CD14-positive monocyte (primary cell): ENCODE measurements around the gene TMEM198. TPM values are rescaled to one million over a fixed set of nuclear protein-coding genes. Genes with fewer than 3 reads are reported as not detected.

Experiments
- DNase-seq, 3 donors: peaks; one replicate each; pipeline ENCODE4 v3.0.0-alpha.2; 2011 to 2022
- H2AFZ ChIP-seq: 2 replicates; pipeline ENCODE4 v1.6.0; 2012; ENCODE audit warnings: mild to moderate bottlenecking, low read depth, low read length, inconsistent platforms; ENCODE audit not compliant: insufficient read depth, poor library complexity, severe bottlenecking
- H3K27ac ChIP-seq, 2 donors: 1 replicate in 1 of 2; 2 replicates in 1 of 2; pipeline ENCODE4 v1.5.1; 2012 to 2013; ENCODE audit warnings: low read length in 2 of 2, control low read depth in 1 of 2, inconsistent platforms in 1 of 2, low read depth in 1 of 2, mild to moderate bottlenecking in 1 of 2
- H3K27me3 ChIP-seq, 2 donors: one replicate each; pipeline versions ENCODE4 v1.6.0 to v1.6.1; 2011 to 2013; ENCODE audit warnings: low read length in 2 of 2; ENCODE audit not compliant: control insufficient read depth in 2 of 2, insufficient read depth in 2 of 2
- H3K36me3 ChIP-seq, 2 donors: replicated peaks in 1 of 2; 1 replicate in 1 of 2; 2 replicates in 1 of 2; pipeline versions ENCODE4 v1.5.1 to v1.6.1; 2012 to 2013; ENCODE audit warnings: low read length in 2 of 2, control low read depth in 1 of 2, inconsistent platforms in 1 of 2, mild to moderate bottlenecking in 1 of 2; ENCODE audit not compliant: insufficient read depth in 2 of 2, control insufficient read depth in 1 of 2
- H3K4me1 ChIP-seq, 2 donors: 1 replicate in 1 of 2; 2 replicates in 1 of 2; pipeline versions ENCODE4 v1.5.1 to v1.6.1; 2012 to 2013; ENCODE audit warnings: low read length in 2 of 2, control low read depth in 1 of 2, inconsistent platforms in 1 of 2, mild to moderate bottlenecking in 1 of 2, moderate library complexity in 1 of 2; ENCODE audit not compliant: insufficient read depth in 2 of 2, control insufficient read depth in 1 of 2
- H3K4me2 ChIP-seq: replicated peaks from 2 replicates; pipeline ENCODE3; 2012; ENCODE audit warnings: low read length, moderate library complexity, mild to moderate bottlenecking; ENCODE audit not compliant: poor library complexity, severe bottlenecking; ENCODE audit errors: extremely low read depth
- H3K4me3 ChIP-seq, 3 experiments: fragments of 200-600 bp in 1 of 3; sonication (generic) in 1 of 3; replicated peaks in 1 of 3; 1 replicate in 2 of 3; 2 replicates in 1 of 3; pipeline ENCODE4 v1.5.1; 2011 to 2013; ENCODE audit warnings: low read length in 3 of 3, mild to moderate bottlenecking in 3 of 3, control low read depth in 2 of 3, low read depth in 2 of 3, inconsistent platforms in 1 of 3, moderate library complexity in 1 of 3
- H3K79me2 ChIP-seq: 2 replicates; pipeline ENCODE4 v1.6.0; 2012; ENCODE audit warnings: mild to moderate bottlenecking, control low read depth, inconsistent platforms, low read length, moderate library complexity; ENCODE audit not compliant: insufficient read depth
- H3K9ac ChIP-seq: 2 replicates; pipeline ENCODE4 v1.6.0; 2017; ENCODE audit warnings: low read length, mild to moderate bottlenecking; ENCODE audit not compliant: insufficient read depth, poor library complexity, severe bottlenecking
- H3K9me3 ChIP-seq, 2 donors: replicated peaks in 1 of 2; 1 replicate in 1 of 2; 2 replicates in 1 of 2; pipeline versions ENCODE4 v1.5.1 to v1.6.1; 2012 to 2013; ENCODE audit warnings: low read length in 2 of 2, control low read depth in 1 of 2; ENCODE audit not compliant: control insufficient read depth in 1 of 2, insufficient read depth in 1 of 2
- H4K20me1 ChIP-seq: 2 replicates; pipeline ENCODE4 v1.6.0; 2012; ENCODE audit warnings: mild to moderate bottlenecking, low read length, control low read depth, moderate library complexity; ENCODE audit not compliant: insufficient read depth
- H3K27ac Mint-ChIP-seq, 7 donors: one replicate each; pipeline ENCODE4 v1.8.0; 2020; ENCODE audit warnings: mild to moderate bottlenecking in 7 of 7, mixed read lengths in 7 of 7, moderate library complexity in 6 of 7, inconsistent platforms in 2 of 7
- H3K27me3 Mint-ChIP-seq, 3 donors: one replicate each; pipeline ENCODE4 v1.8.0; 2021 to 2022; ENCODE audit warnings: low read depth in 3 of 3, mild to moderate bottlenecking in 3 of 3, mixed read lengths in 3 of 3, moderate library complexity in 3 of 3, inconsistent platforms in 1 of 3
- H3K36me3 Mint-ChIP-seq, 2 donors: one replicate each; pipeline ENCODE4 v1.8.0; 2020; ENCODE audit warnings: mixed read lengths in 2 of 2, inconsistent platforms in 1 of 2, mild to moderate bottlenecking in 1 of 2
- H3K4me1 Mint-ChIP-seq: one replicate; pipeline ENCODE4 v1.8.0; 2020; ENCODE audit warnings: mild to moderate bottlenecking, mixed read lengths
- H3K4me3 Mint-ChIP-seq, 2 donors: one replicate each; pipeline ENCODE4 v1.8.0; 2020; ENCODE audit warnings: mild to moderate bottlenecking in 2 of 2, mixed read lengths in 2 of 2, moderate library complexity in 1 of 2
- H3K9me3 Mint-ChIP-seq, 7 donors: one replicate each; pipeline ENCODE4 v1.8.0; 2020 to 2022; ENCODE audit warnings: mixed read lengths in 7 of 7, mild to moderate bottlenecking in 6 of 7, moderate library complexity in 6 of 7, inconsistent platforms in 2 of 7
- CTCF ChIP-seq: fragments of 200-600 bp; IDR thresholded peaks from one replicate; pipeline ENCODE4 v1.8.0; 2022; ENCODE audit warnings: antibody characterized with exemption, mild to moderate bottlenecking
- WGBS: methylation state at CpG from one replicate; pipeline ENCODE4 v1.1.5; 2013; ENCODE audit warnings: missing lambda C conversion rate; ENCODE audit not compliant: insufficient coverage; 5-methylcytosine and 5-hydroxymethylcytosine counted together
- intact Hi-C, 2 donors: fragments of 100-400 bp; cut with micrococcal nuclease; formaldehyde crosslinking; loops; one replicate each; pipeline versions ENCODE4 v1.15.0 to v1.15.1; 2023
- polyA plus RNA-seq, 3 donors: library from polyadenylated mRNA; depleted of rRNA in 1 of 3; unstranded in 2 of 3; stranded (reverse) in 1 of 3; fragments of 300-500 nt in 2 of 3; fragments of >200 nt in 1 of 3; fragmentation: Illumina TruSeq in 2 of 3; gene quantifications; 1 replicate in 2 of 3; 2 replicates in 1 of 3; pipeline ENCODE4 v1.2.3, GENCODE V29; 2012 to 2021

Gene TMEM198
- polyA plus RNA-seq, 3 donors = not detected

GRCh38 chr2:219541611-219542180 is 2.1 kb upstream of the TMEM198 start:
- Histone ChIP-seq H3K4me1 (peaks cover 21 to 27% of the 10 kb centered on the region in 2 donors), H4K20me1 (no peaks in the 10 kb centered on the region), H3K79me2 (no peaks in the 10 kb centered on the region), H3K9ac (no peak overlapping the region), H3K36me3 (no peaks in the 10 kb centered on the region), H3K4me2 (peak overlapping the region; percentile 77), H3K4me3 (peak overlapping the region in 2 of 3 experiments; percentile 22 to 66), H3K27ac (no peak overlapping the region), H3K9me3 (no peaks in the 10 kb centered on the region), H3K27me3 (peaks cover 24 to 51% of the 10 kb centered on the region in 2 donors), H2AFZ (peak overlapping the region; percentile 39)
- H3K4me3 Mint-ChIP-seq = peak overlapping the region; percentile 51 to 63
- no peak overlapping the region for H3K27ac Mint-ChIP-seq
- H3K36me3 Mint-ChIP-seq = peaks cover 0 to 6% of the 10 kb centered on the region in 2 donors
- H3K27me3 Mint-ChIP-seq = peaks cover 34 to 58% (median 37%) of the 10 kb centered on the region in 3 donors
- peak; percentile 49 to 69 (median 58) for DNase-seq
- WGBS = under 1% methylated on average over 47 of the region's 48 CpGs
- peaks cover 0 to 16% (median 2%) of the 10 kb centered on the region in 7 donors for H3K9me3 Mint-ChIP-seq
- peaks cover 9% of the 10 kb centered on the region for H3K4me1 Mint-ChIP-seq
- intact Hi-C loops = loop anchor here (2.0 to 5.0 kb wide), 4 partner anchors 39 to 154 kb away; partner anchors contain the start of gene DNPEP (in 1 of the 2)
- TF ChIP-seq CTCF = peak; percentile 100

GRCh38 chr2:219542931-219543595 is 765 bp upstream of the TMEM198 start:
- intact Hi-C loops = loop anchor here (2.0 to 5.0 kb wide), 4 partner anchors 41 to 156 kb away; partner anchors contain the start of gene DNPEP (in 1 of the 2)

More at GRCh38 chr2:219542931-219543595, 765 bp upstream of the TMEM198 start:
- Mint-ChIP-seq H3K27me3 (peaks cover 34 to 61% (median 39%) of the 10 kb centered on the region in 3 donors), H3K4me3 (peak overlapping the region; percentile 59 to 77), H3K27ac (peak overlapping the region in 3 of 7 donors; percentile 7 to 73 (median 52)), H3K36me3 (peaks cover 0 to 6% of the 10 kb centered on the region in 2 donors), H3K4me1 (peaks cover 9% of the 10 kb centered on the region), H3K9me3 (peaks cover 0 to 16% (median 2%) of the 10 kb centered on the region in 7 donors)
- H3K36me3 ChIP-seq = no peaks in the 10 kb centered on the region
- no peak overlapping the region for H3K27ac ChIP-seq
- H3K4me3 ChIP-seq = peak overlapping the region in 2 of 3 experiments; percentile 32 to 76
- H4K20me1 ChIP-seq = no peaks in the 10 kb centered on the region
- H3K4me2 ChIP-seq = peak overlapping the region; percentile 90
- peak in 1 of 3 donors; percentile 17 for DNase-seq
- H3K9ac ChIP-seq = peak overlapping the region; percentile 27
- no peak for TF ChIP-seq CTCF
- no peaks in the 10 kb centered on the region for H3K79me2 ChIP-seq
- H3K27me3 ChIP-seq = peaks cover 24 to 51% of the 10 kb centered on the region in 2 donors
- peak overlapping the region; percentile 76 for H2AFZ ChIP-seq
- peaks cover 21 to 27% of the 10 kb centered on the region in 2 donors for H3K4me1 ChIP-seq
- WGBS = under 1% methylated on average over 66 of the region's 66 CpGs
- no peaks in the 10 kb centered on the region for H3K9me3 ChIP-seq
